ACHN (cell line): Measurements from ENCODE around the gene MAGI1.
A peak's percentile ranks its signal among the peaks of the same experiment; 100 is the strongest.

Source experiments
- DNase-seq: peaks from one replicate; pipeline ENCODE4 v3.0.0-alpha.2; 2015
- in situ Hi-C: cut with HindIII; loops from 2 replicates; pipeline ENCODE4 v1.10.0; 2017; ENCODE audit warnings: low sequenced_read_pairs, low pct_ligation_motif_present, low pct_unique_long_range_greater_than_20kb

Gene MAGI1

GRCh38 chr3:65445573-65446169, 593.0 kb downstream of the MAGI1 start:
- no peak for DNase-seq
- in situ Hi-C loops = no loop called here

- DNase-seq = no peak
- in situ Hi-C loops = no loop called here
Observed at GRCh38 chr3:65444447-65444815, 594.3 kb downstream of the MAGI1 start.

- DNase-seq = no peak
- in situ Hi-C loops = no loop called here
Observed at GRCh38 chr3:65443739-65444446, 594.8 kb downstream of the MAGI1 start.

- DNase-seq = peak; percentile 55
- in situ Hi-C loops = no loop called here
Observed at GRCh38 chr3:65439641-65440284, 599.0 kb downstream of the MAGI1 start.

- in situ Hi-C loops = no loop called here
Observed at GRCh38 chr3:65438612-65439011, 600.1 kb downstream of the MAGI1 start.

GRCh38 chr3:65438096-65438495, 600.6 kb downstream of the MAGI1 start:
- DNase-seq = no peak
- in situ Hi-C loops = no loop called here

More at GRCh38 chr3:65438612-65439011, 600.1 kb downstream of the MAGI1 start:
- no peak for DNase-seq

GRCh38 chr3:65436580-65436979, 602.1 kb downstream of the MAGI1 start:
- in situ Hi-C loops = no loop called here
- DNase-seq = peak; percentile 23

GRCh38 chr3:65433480-65433879, 605.2 kb downstream of the MAGI1 start:
- no peak for DNase-seq
- in situ Hi-C loops = no loop called here

GRCh38 chr3:65432388-65433003, 606.2 kb downstream of the MAGI1 start:
- in situ Hi-C loops = no loop called here
- no peak for DNase-seq

GRCh38 chr3:65425880-65426279, 612.8 kb downstream of the MAGI1 start:
- peak; percentile 36 for DNase-seq
- in situ Hi-C loops = no loop called here

- DNase-seq = no peak
- in situ Hi-C loops = no loop called here
Observed at GRCh38 chr3:65422154-65422553, 616.6 kb downstream of the MAGI1 start.

GRCh38 chr3:65419233-65419632, 619.5 kb downstream of the MAGI1 start:
- DNase-seq = no peak
- in situ Hi-C loops = no loop called here

- DNase-seq = no peak
- in situ Hi-C loops = no loop called here
Observed at GRCh38 chr3:65413891-65414290, 624.8 kb downstream of the MAGI1 start.

GRCh38 chr3:65412588-65412987, 626.1 kb downstream of the MAGI1 start:
- in situ Hi-C loops = no loop called here
- DNase-seq = no peak

- in situ Hi-C loops = no loop called here
- no peak for DNase-seq
Observed at GRCh38 chr3:65411367-65411766, 627.4 kb downstream of the MAGI1 start.

GRCh38 chr3:65409176-65409569, 629.5 kb downstream of the MAGI1 start:
- in situ Hi-C loops = no loop called here
- no peak for DNase-seq

- no peak for DNase-seq
- in situ Hi-C loops = no loop called here
Observed at GRCh38 chr3:65408531-65409175, 630.1 kb downstream of the MAGI1 start.

- in situ Hi-C loops = no loop called here
- DNase-seq = no peak
Observed at GRCh38 chr3:65406470-65406869, 632.2 kb downstream of the MAGI1 start.

GRCh38 chr3:65402597-65402996, 636.1 kb downstream of the MAGI1 start:
- peak; percentile 92 for DNase-seq
- in situ Hi-C loops = no loop called here
